Activated naive CD4-positive, alpha-beta T cell treated with anti-CD3 and anti-CD28 coated beads for 36 hours (primary cell): ENCODE data around the gene HOXC5. TPM values are rescaled to one million over a fixed set of nuclear protein-coding genes. Genes with fewer than 3 reads are reported as not detected.

Experiments
- CTCF ChIA-PET: fragments of 350-600 bp; sonication (Branson Sonifier 250); formaldehyde crosslinking; loops from one replicate; lab custom pipeline; 2021; ENCODE audit warnings: antibody characterized with exemption; lab: Charles Lee
- DNase-seq: peaks from one replicate; pipeline ENCODE4 v3.0.0-alpha.2; 2020
- H3K27ac Mint-ChIP-seq: one replicate; pipeline ENCODE4 v1.8.0; 2021; ENCODE audit warnings: mild to moderate bottlenecking, mixed read lengths
- H3K27me3 Mint-ChIP-seq: one replicate; pipeline ENCODE4 v1.8.0; 2021; ENCODE audit warnings: low read depth, mixed read lengths
- H3K36me3 Mint-ChIP-seq: one replicate; pipeline ENCODE4 v1.8.0; 2021; ENCODE audit warnings: low read depth, mixed read lengths
- H3K4me1 Mint-ChIP-seq: one replicate; pipeline ENCODE4 v1.8.0; 2021; ENCODE audit warnings: low read depth, mixed read lengths
- H3K4me3 Mint-ChIP-seq: one replicate; pipeline ENCODE4 v1.8.0; 2021; ENCODE audit warnings: mild to moderate bottlenecking, moderate library complexity, mixed read lengths
- H3K9me3 Mint-ChIP-seq: one replicate; pipeline ENCODE4 v1.8.0; 2021; ENCODE audit warnings: mixed read lengths
- intact Hi-C: fragments of 100-400 bp; cut with micrococcal nuclease; formaldehyde crosslinking; loops from one replicate; pipeline ENCODE4 v1.15.1; 2023
- total RNA-seq, 2 experiments: library from RNA; stranded (reverse); gene quantifications; one replicate each; pipeline ENCODE4 v1.2.3, GENCODE V29; 2021

The HOXC5 gene
- total RNA-seq, 2 experiments from 2014 or later: not detected

DNA sequence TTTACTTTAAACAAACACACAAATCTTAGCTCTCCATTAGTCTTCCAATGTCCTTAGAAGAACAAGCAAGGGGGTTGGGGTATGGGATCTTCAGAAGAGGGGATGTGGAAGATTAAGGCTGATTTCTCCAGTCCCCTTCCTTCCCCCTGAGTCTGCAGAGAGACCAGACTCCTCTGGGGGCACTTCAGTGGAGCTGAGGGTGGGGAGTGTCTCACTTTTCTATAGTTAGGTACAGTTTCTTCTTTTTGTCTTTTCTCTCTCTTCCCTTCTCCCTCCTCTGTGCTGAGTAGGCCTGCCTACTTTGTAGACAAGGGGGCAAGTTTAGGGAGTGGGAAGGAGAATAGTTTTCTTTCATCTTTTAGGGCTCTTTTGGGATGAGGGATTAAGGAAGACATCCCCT is 23.3 kb downstream of the HOXC5 start:
- CTCF ChIA-PET: interaction anchor here (0.6 to 1.3 kb wide), 4 partner anchors 24 to 164 kb away, joined by 4 to 5 read pairs (median 5); no protein-coding TSS in a partner anchor
- no peak overlapping the region for H3K4me3 Mint-ChIP-seq
- DNase-seq: no peak
- peaks cover 21% of the 10 kb centered on the region for H3K4me1 Mint-ChIP-seq
- no peak overlapping the region for H3K27ac Mint-ChIP-seq
- H3K27me3 Mint-ChIP-seq: peaks cover 67% of the 10 kb centered on the region
- intact Hi-C loops: no loop called here
- H3K36me3 Mint-ChIP-seq: no peaks in the 10 kb centered on the region
- no peaks in the 10 kb centered on the region for H3K9me3 Mint-ChIP-seq

DNA sequence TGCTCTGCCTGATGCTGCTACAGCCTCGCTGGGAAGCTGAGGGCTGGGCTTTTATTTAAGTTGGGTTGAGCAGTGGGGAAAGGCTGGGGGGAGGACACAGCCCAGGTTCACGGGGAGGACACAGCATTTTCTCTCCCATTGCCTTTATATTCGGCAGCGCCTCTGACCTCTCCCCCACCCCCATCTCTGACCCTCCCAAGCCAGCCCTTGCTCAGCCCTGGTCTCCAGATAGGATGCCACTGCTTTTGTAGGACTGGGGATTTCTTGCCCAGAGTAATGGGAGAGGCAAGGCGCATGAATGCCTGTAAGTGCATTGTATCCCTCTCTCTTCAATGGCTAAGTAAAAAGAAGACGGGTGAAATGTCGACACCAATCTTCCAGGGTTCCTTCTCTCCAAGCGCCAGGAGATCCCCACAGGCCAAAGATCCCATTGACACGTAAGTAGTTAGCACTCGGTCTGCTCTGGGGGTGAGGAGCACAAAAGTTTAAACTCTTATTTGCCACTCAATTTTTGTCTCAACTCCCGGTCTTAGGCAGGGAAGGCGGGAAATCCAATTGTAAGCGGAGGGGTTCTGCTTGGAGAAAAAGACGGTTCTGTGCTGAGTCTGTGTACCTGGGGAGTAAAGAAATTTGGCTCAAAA is 25.4 kb downstream of the HOXC5 start:
- DNase-seq: no peak
- H3K36me3 Mint-ChIP-seq: no peaks in the 10 kb centered on the region
- intact Hi-C loops: no loop called here

DNA sequence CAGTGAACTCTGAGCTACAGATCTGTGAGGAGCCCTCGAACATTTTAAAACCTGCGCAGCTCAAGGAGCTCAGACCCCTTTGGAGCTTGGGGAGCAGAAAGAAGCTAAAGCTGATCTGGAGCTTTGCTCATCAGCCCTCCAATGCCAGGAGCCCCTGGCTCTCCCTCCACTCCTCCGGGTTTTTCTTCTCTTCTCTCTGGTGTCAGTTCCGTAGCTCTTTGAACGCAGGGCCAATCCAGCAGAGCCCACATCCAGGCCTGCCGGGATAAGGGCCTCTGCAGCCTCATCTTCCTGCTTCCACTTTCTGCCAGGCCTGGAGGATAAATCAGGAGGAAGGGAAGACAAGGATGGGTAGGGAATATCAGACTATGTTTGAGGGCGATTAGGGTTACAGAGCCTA is 26.8 kb downstream of the HOXC5 start:
- Mint-ChIP-seq H3K4me3 (no peak overlapping the region), H3K27ac (no peak overlapping the region), H3K36me3 (no peaks in the 10 kb centered on the region), H3K4me1 (no peaks in the 10 kb centered on the region), H3K9me3 (no peaks in the 10 kb centered on the region), H3K27me3 (peaks cover 59% of the 10 kb centered on the region)
- intact Hi-C loops: no loop called here
- DNase-seq: no peak
- CTCF ChIA-PET: no interaction called here

More for the DNA sequence above, 25.4 kb downstream of the HOXC5 start:
- Mint-ChIP-seq H3K27me3 (peaks cover 58% of the 10 kb centered on the region), H3K27ac (no peak overlapping the region), H3K4me1 (peaks cover 7% of the 10 kb centered on the region), H3K4me3 (no peak overlapping the region), H3K9me3 (no peaks in the 10 kb centered on the region)
- CTCF ChIA-PET: interaction anchor here (0.9 kb wide), 1 partner anchor 26 kb away, joined by 5 read pairs; no protein-coding TSS in a partner anchor

DNA sequence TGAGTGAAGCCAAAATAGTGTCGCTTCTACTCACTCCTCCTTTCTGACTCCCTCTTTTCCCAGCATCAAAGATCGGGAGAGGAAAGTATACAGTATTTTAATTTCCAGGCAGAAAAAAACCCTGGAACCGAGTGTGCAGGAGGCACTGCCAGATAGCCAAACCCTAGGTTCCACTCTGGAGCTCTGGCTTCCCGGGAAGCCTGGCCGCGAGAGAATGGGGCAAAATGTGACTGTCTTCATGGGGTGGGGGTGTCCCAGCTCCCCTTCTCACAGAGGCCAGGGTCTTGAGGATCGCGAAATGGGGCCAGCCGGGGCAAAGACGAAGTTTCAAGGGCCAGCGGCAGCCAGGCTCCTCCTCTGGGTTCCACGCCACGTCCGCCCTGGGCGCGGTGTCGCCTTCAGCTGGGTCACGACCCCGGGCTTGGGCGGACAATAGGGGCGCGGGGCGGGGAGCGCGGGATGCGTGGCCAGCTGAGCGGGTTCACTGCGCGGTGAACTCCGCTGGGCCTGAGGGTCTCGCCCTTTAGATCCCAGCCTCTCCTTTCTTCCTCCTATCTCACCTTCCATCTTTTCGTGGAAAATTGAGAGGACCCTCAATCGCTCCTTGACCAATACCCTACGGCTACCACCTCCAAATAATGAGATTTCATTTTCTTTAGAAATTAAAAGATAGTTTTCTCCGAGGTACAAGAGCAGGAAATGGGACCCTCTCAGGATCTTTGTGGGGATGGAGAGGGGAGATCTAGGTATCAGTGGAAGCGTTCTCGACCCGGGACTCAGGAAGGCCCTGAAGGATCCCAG is 27.5 kb downstream of the HOXC5 start:
- H3K27ac Mint-ChIP-seq: no peak overlapping the region
- CTCF ChIA-PET: interaction anchor here (0.9 kb wide), 1 partner anchor 166 kb away, joined by 3 read pairs; no protein-coding TSS in a partner anchor

DNA sequence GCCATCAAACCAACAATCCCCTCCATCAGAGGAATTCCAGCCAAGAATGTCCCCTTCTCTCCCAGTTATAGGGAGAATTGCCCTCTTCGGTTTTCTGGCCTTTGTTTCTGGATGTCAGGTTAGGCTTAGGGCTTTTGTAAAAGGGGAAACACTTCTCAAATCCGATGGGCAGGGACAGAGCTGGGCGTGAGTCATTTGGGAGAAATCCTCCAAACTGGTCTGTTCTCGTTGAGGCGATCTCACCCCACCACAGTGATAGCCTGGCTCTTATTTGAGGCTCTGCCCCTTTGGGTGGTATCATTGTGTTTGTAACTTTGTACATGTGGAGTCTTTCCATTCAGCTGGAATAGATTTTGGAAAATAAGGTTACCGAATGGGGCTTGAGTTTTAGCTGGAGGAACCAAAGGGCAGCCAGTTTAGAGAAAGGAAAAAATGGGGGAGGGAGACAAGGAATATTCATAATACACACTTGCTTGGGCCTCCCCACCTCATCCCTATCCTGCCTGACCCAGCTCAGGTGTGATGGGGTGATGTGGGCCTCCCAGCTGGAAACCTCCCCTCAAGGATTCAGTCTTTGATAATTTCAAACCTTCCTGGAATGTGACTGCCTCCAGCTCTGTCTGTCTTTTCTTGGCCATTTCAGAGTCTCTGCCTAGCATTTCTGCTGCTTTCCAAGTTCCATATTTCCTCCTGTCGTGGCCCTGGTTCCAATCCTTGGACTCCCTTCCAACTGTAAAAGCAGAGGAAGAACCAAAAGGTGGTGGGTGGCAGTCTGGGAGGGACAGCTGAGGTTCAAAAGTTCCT is 28.3 kb downstream of the HOXC5 start:
- H3K4me1 Mint-ChIP-seq: no peaks in the 10 kb centered on the region
- H3K27ac Mint-ChIP-seq: no peak overlapping the region
- intact Hi-C loops: no loop called here
- H3K36me3 Mint-ChIP-seq: no peaks in the 10 kb centered on the region
- no peak for DNase-seq
- H3K27me3 Mint-ChIP-seq: peaks cover 61% of the 10 kb centered on the region
- H3K9me3 Mint-ChIP-seq: no peaks in the 10 kb centered on the region
- no peak overlapping the region for H3K4me3 Mint-ChIP-seq
- CTCF ChIA-PET: interaction anchor here (0.6 to 0.9 kb wide), 3 partner anchors 29 to 165 kb away, joined by 3 to 4 read pairs (median 3); partner anchors contain the start of gene HOXC10

More for the DNA sequence above, 27.5 kb downstream of the HOXC5 start:
- Mint-ChIP-seq H3K36me3 (no peaks in the 10 kb centered on the region), H3K27me3 (peaks cover 56% of the 10 kb centered on the region), H3K4me1 (no peaks in the 10 kb centered on the region), H3K9me3 (no peaks in the 10 kb centered on the region), H3K4me3 (no peak overlapping the region)
- no peak for DNase-seq
- intact Hi-C loops: no loop called here

DNA sequence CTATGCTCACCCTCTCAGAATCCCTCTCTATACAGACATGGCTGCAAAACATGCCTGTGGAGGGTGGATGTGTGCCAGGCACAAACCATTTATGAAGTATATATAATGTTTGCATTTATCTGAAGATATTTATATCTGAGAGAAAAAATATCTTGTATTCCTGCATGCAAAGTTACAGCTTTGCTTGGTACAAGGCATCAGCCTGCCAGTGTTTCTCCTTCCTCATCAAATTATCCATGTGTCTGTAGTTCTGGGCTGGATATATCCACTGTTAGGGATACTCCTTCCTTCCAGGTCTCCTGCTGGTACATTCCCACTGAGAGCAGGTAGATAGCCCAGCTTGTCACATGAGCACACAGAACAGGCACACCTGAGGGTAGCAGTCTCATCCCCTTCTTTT is 32.8 kb downstream of the HOXC5 start:
- no peaks in the 10 kb centered on the region for H3K36me3 Mint-ChIP-seq

DNA sequence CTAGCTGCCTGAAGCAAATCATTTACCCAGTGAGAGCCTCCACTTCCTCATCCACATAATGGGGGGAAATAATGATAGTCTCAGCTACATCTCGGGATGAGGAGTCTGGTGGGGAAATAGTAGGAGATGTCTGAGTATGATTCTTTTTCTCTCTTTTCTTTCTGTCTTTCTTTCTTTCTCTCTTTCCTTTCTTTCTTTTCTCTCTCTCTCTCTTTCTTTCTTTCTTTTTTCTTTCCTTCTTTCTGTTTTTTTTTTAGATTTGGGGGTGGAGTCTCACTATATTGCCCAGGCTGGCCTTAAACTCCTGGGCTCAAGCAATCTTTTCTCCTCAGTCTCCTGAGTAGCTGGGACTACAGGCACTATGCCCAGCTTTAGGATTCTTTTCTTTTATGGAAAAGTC is 33.6 kb downstream of the HOXC5 start:
- Mint-ChIP-seq H3K27me3 (peaks cover 27% of the 10 kb centered on the region), H3K4me3 (no peak overlapping the region), H3K27ac (no peak overlapping the region), H3K36me3 (no peaks in the 10 kb centered on the region), H3K9me3 (no peaks in the 10 kb centered on the region), H3K4me1 (no peaks in the 10 kb centered on the region)
- DNase-seq: no peak
- intact Hi-C loops: no loop called here
- CTCF ChIA-PET: interaction anchor here (1.5 kb wide), 1 partner anchor 141 kb away, joined by 5 read pairs; no protein-coding TSS in a partner anchor

More for the DNA sequence above, 32.8 kb downstream of the HOXC5 start:
- no peak for DNase-seq
- Mint-ChIP-seq H3K27ac (no peak overlapping the region), H3K4me1 (no peaks in the 10 kb centered on the region), H3K9me3 (no peaks in the 10 kb centered on the region), H3K4me3 (no peak overlapping the region), H3K27me3 (peaks cover 33% of the 10 kb centered on the region)
- CTCF ChIA-PET: interaction anchor here (0.6 to 1.6 kb wide), 6 partner anchors 33 to 179 kb away, joined by 3 to 8 read pairs (median 3); partner anchors contain the start of gene HOXC5
- intact Hi-C loops: no loop called here

DNA sequence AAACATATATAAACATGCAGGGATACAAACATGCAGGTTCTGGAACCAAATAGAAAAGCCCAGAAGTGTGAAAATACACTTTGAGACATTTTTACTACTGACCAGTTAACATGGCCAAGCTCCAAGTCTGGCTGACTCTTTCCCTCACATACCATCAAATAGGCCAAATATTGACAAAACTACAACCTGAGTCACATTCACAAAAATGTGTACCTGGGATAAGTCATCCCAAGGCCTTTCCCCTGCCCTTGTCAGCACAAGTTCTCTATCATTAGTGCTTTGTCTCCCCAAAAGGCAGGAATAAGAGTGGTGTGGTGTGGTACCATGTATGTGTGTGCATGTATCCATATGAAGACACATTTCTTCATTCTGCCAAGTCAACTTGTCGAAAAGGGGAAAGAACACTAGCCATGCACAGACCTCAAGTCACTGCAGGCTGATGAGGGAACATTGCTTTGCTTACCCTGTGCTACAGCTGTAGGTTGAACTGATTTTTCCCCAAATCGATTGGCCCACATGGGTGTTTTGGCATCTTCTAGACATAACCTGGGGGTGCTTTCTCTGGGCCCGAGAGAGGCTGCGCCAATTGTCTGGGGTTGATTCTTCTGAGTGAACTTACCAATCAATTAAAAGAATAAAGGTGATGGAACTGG is 35.7 kb downstream of the HOXC5 start:
- Mint-ChIP-seq H3K4me1 (no peaks in the 10 kb centered on the region), H3K4me3 (no peak overlapping the region), H3K27me3 (peaks cover 20% of the 10 kb centered on the region), H3K27ac (no peak overlapping the region), H3K9me3 (no peaks in the 10 kb centered on the region), H3K36me3 (no peaks in the 10 kb centered on the region)
- intact Hi-C loops: no loop called here
- CTCF ChIA-PET: no interaction called here
- DNase-seq: no peak

DNA sequence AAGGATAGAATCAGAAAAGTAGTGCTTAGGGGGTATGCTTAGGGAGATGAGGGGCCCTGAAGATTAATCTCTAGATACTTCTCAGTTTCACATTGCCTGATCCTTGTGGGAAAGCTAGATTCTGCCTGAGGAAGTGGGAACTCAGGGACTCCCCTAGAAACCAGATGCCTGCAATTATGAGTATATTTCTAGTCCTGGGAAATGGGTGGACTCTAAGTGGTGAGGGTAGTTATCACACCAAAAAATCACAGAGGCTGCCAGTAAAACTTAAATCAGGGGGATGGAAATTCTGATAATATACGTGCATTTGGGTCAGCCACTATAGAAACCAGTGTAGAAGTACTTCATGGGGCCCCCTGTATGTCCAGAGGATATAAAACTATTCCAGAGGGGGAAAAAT is 39.1 kb downstream of the HOXC5 start:
- Mint-ChIP-seq H3K4me3 (no peak overlapping the region), H3K36me3 (no peaks in the 10 kb centered on the region), H3K9me3 (no peaks in the 10 kb centered on the region), H3K4me1 (no peaks in the 10 kb centered on the region), H3K27ac (no peak overlapping the region), H3K27me3 (peaks cover 4% of the 10 kb centered on the region)
- no peak for DNase-seq
- CTCF ChIA-PET: interaction anchor here (0.7 kb wide), 1 partner anchor 237 kb away, joined by 5 read pairs; no protein-coding TSS in a partner anchor
- intact Hi-C loops: no loop called here

DNA sequence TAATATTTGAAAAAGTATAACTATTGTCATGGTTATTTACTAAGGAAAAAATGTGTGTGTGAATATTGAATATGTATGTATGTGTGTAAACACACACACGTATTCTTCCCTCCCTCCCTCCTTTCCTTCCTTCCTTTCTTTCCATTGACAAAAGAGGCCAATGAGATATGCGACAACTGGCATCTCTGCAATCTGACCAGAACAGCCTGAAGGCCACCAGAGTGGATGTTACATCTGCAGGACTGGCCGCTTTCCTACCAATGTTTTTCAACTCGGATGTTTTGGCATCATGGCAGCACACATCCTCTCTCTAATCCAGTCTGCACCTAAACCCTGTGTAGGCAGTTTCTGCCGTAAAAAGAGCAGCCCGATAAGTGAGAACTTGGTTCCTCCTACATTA is 41.5 kb downstream of the HOXC5 start:
- Mint-ChIP-seq H3K4me1 (no peaks in the 10 kb centered on the region), H3K4me3 (no peak overlapping the region), H3K36me3 (no peaks in the 10 kb centered on the region), H3K27ac (no peak overlapping the region), H3K9me3 (no peaks in the 10 kb centered on the region), H3K27me3 (peaks cover 4% of the 10 kb centered on the region)
- CTCF ChIA-PET: no interaction called here
- intact Hi-C loops: no loop called here
- DNase-seq: no peak

DNA sequence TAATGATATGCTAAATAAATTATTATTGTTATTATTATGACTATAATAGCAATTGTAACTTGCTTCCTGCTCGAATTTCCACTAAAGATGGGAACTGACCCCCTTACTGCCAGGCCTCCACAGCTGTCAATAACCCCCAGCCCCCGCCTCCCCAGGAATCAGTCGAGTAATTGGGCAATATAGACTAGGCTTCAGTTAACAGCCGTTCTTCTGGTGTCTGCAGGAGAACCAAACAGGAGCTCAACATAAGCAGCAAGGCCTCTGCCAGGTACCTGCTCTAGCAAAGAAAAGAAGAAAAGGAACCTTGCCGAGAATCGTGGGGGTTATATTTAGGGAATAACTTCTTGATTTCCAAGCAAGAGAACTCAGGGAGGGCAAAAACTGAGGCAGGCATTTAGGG is 42.6 kb downstream of the HOXC5 start:
- Mint-ChIP-seq H3K4me1 (no peaks in the 10 kb centered on the region), H3K27me3 (peaks cover 4% of the 10 kb centered on the region), H3K36me3 (no peaks in the 10 kb centered on the region), H3K4me3 (no peak overlapping the region), H3K9me3 (no peaks in the 10 kb centered on the region), H3K27ac (no peak overlapping the region)
- no peak for DNase-seq
- CTCF ChIA-PET: no interaction called here
- intact Hi-C loops: no loop called here
